ENCODE measurements around the gene LRRC3. TPM values are rescaled to one million over a fixed set of nuclear protein-coding genes. Genes with fewer than 3 reads are reported as not detected.

LRRC3 gene
- total and polyA plus RNA-seq, 4 donors = 3.0 to 14.2 (median 7.5) TPM

GRCh38 chr21:44415073-44416025 lies 40.0 kb upstream of the LRRC3 start:
- no peaks in the 10 kb centered on the region for H3K27me3 ChIP-seq (ENCODE audit: control insufficient read depth in 4 of 4, insufficient read depth in 4 of 4, low read length in 3 of 4)
- no peak for DNase-seq (ENCODE audit: low spot score)
- H3K4me3 ChIP-seq (ENCODE audit: low read depth in 1 of 3, low read length in 3 of 3) = no peak overlapping the region
- no peaks in the 10 kb centered on the region for H3K4me1 ChIP-seq (ENCODE audit: control insufficient read depth in 4 of 4, insufficient read depth in 4 of 4, low read length in 3 of 4)
- TF ChIP-seq CTCF (IDR thresholded peaks at IDR 0.05; ENCODE audit: low read depth, low read length, missing input control) (no peak), RXRA (IDR thresholded peaks at IDR 0.05) (no peak), FOXA2 (IDR thresholded peaks at IDR 0.05) (no peak), EGR1 (IDR thresholded peaks at IDR 0.05; ENCODE audit: low read depth in 2 of 2) (no peak), REST (IDR thresholded peaks at IDR 0.05) (no peak), SP1 (IDR thresholded peaks at IDR 0.05) (no peak), YY1 (IDR thresholded peaks at IDR 0.05) (no peak), HNF4A (conservative IDR thresholded peaks at IDR 0.05) (no peak), GABPA (IDR thresholded peaks at IDR 0.05 in 1 of 2, conservative IDR thresholded peaks at IDR 0.05 in 1 of 2) (no peak), ATF3 (IDR thresholded peaks at IDR 0.05) (no peak), TAF1 (conservative IDR thresholded peaks at IDR 0.05) (no peak), MAX (IDR thresholded peaks at IDR 0.05) (no peak), JUND (IDR thresholded peaks at IDR 0.05) (no peak), RAD21 (IDR thresholded peaks at IDR 0.05) (no peak), FOXA1 (IDR thresholded peaks at IDR 0.05) (no peak), HNF4G (IDR thresholded peaks at IDR 0.05) (no peak), NR2F2 (IDR thresholded peaks at IDR 0.05) (no peak)
- TF ChIP-seq, protein P1, sequence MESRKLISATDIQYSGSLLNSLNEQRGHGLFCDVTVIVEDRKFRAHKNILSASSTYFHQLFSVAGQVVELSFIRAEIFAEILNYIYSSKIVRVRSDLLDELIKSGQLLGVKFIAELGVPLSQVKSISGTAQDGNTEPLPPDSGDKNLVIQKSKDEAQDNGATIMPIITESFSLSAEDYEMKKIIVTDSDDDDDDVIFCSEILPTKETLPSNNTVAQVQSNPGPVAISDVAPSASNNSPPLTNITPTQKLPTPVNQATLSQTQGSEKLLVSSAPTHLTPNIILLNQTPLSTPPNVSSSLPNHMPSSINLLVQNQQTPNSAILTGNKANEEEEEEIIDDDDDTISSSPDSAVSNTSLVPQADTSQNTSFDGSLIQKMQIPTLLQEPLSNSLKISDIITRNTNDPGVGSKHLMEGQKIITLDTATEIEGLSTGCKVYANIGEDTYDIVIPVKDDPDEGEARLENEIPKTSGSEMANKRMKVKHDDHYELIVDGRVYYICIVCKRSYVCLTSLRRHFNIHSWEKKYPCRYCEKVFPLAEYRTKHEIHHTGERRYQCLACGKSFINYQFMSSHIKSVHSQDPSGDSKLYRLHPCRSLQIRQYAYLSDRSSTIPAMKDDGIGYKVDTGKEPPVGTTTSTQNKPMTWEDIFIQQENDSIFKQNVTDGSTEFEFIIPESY (IDR thresholded peaks at IDR 0.05) = no peak
- no peak overlapping the region for H3K27ac ChIP-seq (ENCODE audit: low read depth in 1 of 2, low read length in 2 of 2)
- WGBS = 80% methylated on average over 24 of the region's 24 CpGs
- H3K9me3 ChIP-seq (ENCODE audit: control insufficient read depth in 4 of 4, low read length in 3 of 4) = no peaks in the 10 kb centered on the region
- no peaks in the 10 kb centered on the region for H3K36me3 ChIP-seq (ENCODE audit: control insufficient read depth in 4 of 4, insufficient read depth in 3 of 4, low read depth in 1 of 4, low read length in 3 of 4)
- no peak overlapping the region for H3K9ac ChIP-seq (ENCODE audit: low read depth in 1 of 2, low read length in 2 of 2)
